Measurements from ENCODE around the gene CDH9.
"Not testable (repeated sequence)": the region's sequence is repeated elsewhere in the genome, so short reads cannot be mapped to it uniquely, and the experiment has no call there.

CDH9 gene

DNA sequence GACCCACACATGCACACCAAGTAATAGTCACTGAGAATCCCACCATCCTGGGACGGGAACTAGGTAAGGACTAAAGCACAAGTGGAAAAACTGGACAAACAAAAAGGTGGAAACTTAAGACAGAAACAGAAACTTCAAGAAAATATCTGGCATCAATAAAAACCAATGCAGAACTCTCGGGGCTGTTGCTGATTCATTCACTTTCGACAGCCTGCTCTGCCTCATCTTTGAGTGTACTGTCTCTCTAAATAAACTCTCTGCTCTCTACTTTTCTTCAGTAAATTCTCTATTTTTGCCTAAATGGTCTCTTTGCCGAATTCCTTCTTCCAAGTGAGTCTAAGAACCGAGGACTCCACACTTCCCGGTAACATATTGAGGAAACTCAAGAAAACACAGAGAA lies 116.9 kb downstream of the CDH9 start:
- DNase-seq (ENCODE audit: low read depth in 1 of 2, low spot score in 1 of 2): no peak
- no peak for TF ChIP-seq JUND (IDR thresholded peaks at IDR 0.05; ENCODE audit: low read depth)
- in situ Hi-C loops (cut with HindIII; ENCODE audit: low pct_unique_long_range_greater_than_20kb, low sequenced_read_pairs): no loop called here

DNA sequence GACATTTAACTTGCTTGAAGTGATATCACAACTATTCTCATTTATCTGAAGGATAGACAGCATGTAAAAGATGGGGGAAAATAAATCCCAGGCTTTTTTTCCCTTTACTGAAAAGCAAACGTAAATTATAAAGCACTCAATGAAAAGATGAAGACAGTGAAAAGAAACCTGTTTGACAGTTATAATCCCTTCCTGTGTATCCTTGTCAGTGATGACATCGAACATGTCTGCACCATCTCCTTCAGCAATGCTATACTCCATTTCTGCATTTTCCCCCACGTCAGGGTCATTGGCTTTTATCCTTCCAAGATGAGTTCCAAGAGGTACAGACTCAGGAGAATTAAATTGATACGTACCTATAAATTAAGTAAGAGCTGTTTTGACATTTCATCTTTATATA lies 134.9 kb downstream of the CDH9 start:
- in situ Hi-C loops (cut with HindIII; ENCODE audit: low pct_unique_long_range_greater_than_20kb, low sequenced_read_pairs): no loop called here
- DNase-seq (ENCODE audit: low read depth in 1 of 2, low spot score in 1 of 2): no peak
- TF ChIP-seq JUND (IDR thresholded peaks at IDR 0.05; ENCODE audit: low read depth): no peak

DNA sequence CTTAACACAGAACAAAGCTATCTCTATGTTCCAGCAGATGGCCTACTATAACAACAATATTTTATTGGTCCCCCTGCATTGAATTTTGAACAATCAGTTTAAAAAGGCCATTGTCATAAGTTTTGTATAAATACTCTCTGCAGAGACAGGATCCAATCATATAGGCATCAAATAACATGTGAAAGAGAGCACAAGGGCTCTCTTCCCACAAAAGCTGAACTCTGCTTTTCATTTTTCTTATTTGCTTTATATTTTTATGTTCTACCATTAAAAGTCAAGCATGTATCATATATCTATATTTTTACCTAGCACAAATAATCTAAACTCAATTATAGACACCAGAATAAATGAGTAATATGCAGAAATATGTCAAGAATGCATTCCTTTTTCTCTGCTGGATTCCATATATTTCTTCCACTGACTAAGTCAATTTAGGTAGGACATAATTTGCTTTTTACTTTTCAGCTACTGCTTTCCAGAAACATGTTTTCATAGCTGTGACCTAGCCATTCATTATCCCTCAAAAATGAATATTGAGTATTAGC lies 143.6 kb downstream of the CDH9 start:
- in situ Hi-C loops (cut with HindIII; ENCODE audit: low pct_unique_long_range_greater_than_20kb, low sequenced_read_pairs): no loop called here
- no peak for TF ChIP-seq JUND (IDR thresholded peaks at IDR 0.05; ENCODE audit: low read depth)
- DNase-seq (ENCODE audit: low read depth in 1 of 2, low spot score in 1 of 2): no peak

DNA sequence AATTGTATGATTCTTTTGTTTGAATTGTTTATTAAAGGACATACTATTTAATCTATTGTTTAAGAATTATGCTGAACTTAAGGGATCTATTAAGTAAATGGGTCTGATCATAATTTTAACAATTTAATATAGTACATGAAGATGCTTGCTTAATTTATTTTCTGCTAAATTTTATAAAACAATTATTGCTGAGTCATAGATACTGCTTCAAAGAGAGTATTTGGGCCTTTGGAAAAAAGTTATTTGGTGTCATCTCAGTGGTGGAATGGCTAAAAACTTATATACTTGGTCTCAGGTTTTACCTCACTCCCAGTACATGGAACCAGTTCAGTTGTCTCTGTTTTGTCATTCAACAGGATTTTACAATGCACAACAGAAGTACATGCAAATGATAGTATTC lies 145.3 kb downstream of the CDH9 start:
- in situ Hi-C loops (cut with HindIII; ENCODE audit: low pct_unique_long_range_greater_than_20kb, low sequenced_read_pairs): no loop called here
- DNase-seq (ENCODE audit: low read depth in 1 of 2, low spot score in 1 of 2): no peak

DNA sequence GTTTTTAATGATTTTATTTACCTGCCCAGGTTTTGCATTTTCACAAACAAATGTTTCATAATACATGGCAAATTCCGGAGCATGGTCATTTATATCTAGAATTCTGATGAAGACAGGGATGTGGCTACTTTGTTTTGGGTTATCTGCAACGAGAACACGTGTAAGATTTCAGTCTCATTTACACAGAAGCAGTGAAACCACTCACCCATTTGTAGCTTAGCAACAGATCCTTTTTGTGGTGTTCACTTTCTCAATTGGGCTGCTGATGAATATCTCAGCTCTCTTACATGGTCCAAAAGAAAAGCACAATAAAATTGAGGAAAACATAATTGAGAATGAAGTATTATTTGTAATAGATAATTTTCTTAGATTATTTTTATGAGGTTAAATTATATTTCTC lies 148.6 kb downstream of the CDH9 start:
- in situ Hi-C loops (cut with HindIII; ENCODE audit: low pct_unique_long_range_greater_than_20kb, low sequenced_read_pairs): no loop called here
- no peak for TF ChIP-seq JUND (IDR thresholded peaks at IDR 0.05; ENCODE audit: low read depth)
- no peak for DNase-seq (ENCODE audit: low read depth in 1 of 2, low spot score in 1 of 2)

More for the DNA sequence above, 145.3 kb downstream of the CDH9 start:
- no peak for TF ChIP-seq JUND (IDR thresholded peaks at IDR 0.05; ENCODE audit: low read depth)

DNA sequence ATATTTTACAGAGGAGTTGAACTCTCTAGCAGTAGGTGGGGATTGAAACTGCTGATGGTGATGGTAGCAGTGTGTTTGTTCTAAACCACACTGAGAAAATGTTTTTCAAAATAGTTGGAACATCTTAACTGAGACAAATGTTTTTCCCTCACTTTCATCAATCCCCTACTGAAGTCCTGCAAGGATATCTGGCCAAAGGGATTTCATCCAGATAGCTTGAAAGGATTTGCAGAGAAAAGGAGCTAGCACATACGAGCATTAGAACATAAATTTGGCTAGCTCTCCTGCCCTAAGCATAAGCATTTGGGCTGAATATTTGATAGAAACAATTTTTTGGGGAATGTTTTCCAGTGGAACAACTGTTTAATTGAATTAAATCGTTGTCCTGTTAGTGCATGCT lies 153.9 kb downstream of the CDH9 start:
- DNase-seq (ENCODE audit: low read depth in 1 of 2, low spot score in 1 of 2): no peak
- TF ChIP-seq JUND (IDR thresholded peaks at IDR 0.05; ENCODE audit: low read depth): no peak
- in situ Hi-C loops (cut with HindIII; ENCODE audit: low pct_unique_long_range_greater_than_20kb, low sequenced_read_pairs): no loop called here

DNA sequence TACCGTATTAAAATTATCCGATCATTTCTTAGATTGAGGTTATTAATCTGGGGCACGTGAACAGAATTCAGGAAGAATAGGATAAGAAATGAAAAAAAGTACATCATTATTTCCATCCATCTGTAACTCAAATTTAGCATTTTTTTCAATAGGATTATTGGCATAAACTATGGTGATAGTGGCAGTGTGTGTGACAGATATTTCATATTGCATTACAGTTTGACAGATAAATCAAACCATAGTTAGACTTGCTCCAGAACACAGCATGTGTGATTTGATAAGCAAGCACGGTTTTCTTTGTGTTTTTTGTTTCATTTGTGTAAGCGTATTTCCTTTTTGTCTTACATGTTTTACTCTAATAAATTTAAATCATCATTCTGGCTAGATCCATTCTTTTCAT lies 155.0 kb downstream of the CDH9 start:
- TF ChIP-seq JUND (IDR thresholded peaks at IDR 0.05; ENCODE audit: low read depth): no peak
- in situ Hi-C loops (cut with HindIII; ENCODE audit: low pct_unique_long_range_greater_than_20kb, low sequenced_read_pairs): no loop called here
- DNase-seq (ENCODE audit: low read depth in 1 of 2, low spot score in 1 of 2): no peak

DNA sequence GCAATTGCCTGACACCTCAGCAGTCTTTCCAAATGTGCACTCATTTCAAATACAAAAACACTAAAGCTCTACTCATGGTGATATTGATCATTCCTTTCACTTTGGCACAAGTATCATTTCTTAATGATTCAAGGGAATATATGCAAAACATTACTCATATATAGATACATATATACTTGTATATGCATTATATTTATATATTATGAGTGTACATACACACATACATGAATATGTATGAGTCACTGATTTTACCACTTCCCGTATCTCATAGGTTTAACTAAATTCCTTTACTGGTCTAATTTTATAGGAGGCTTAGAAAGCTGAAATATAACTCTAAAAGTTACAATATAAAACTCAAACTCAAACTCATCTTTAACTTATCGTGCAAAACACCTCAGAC lies 156.5 kb downstream of the CDH9 start:
- TF ChIP-seq JUND (IDR thresholded peaks at IDR 0.05; ENCODE audit: low read depth): no peak
- no peak for DNase-seq (ENCODE audit: low read depth in 1 of 2, low spot score in 1 of 2)

DNA sequence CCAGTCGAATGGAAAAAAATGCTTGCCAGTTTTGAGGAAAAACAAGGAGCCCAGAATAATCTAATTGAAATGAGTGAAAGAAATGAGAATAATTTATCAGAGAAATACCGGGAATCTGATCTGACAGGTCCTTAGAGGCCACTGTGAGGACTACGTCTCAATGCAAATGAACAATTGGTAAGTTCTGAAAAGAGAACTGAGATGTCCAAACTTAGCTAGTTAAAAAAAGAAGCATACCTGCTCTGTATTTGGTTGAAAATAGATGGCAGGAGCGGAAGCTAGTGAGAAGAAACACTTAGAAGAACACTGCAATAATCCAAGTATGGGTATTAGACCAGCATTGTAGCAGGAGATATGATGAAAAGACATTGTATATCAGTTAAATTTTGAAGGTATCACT lies 161.2 kb downstream of the CDH9 start:
- no peak for DNase-seq (ENCODE audit: low read depth in 1 of 2, low spot score in 1 of 2)
- TF ChIP-seq JUND (IDR thresholded peaks at IDR 0.05; ENCODE audit: low read depth): no peak
- in situ Hi-C loops (cut with HindIII; ENCODE audit: low pct_unique_long_range_greater_than_20kb, low sequenced_read_pairs): no loop called here

More for the DNA sequence above, 156.5 kb downstream of the CDH9 start:
- in situ Hi-C loops (cut with HindIII; ENCODE audit: low pct_unique_long_range_greater_than_20kb, low sequenced_read_pairs): no loop called here

DNA sequence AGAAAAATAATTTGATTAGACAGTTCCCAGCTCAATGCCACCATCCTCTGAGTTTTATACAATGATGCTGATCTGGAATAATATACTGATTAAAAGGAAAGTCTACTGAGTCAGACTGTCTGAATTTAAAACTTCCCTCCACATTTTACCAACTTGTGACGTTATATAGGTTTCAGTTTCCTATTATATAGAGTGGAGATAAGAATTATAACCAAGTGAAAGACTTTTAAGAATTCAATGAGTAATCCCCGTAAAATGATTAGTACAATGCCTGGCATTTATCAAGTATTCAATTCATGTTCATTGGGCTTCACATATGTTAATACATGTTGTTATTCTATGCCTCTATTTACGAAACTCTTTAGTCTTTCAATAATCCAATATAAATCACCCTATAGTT lies 166.0 kb downstream of the CDH9 start:
- TF ChIP-seq JUND (IDR thresholded peaks at IDR 0.05; ENCODE audit: low read depth): no peak
- in situ Hi-C loops (cut with HindIII; ENCODE audit: low pct_unique_long_range_greater_than_20kb, low sequenced_read_pairs): no loop called here
- no peak for DNase-seq (ENCODE audit: low read depth in 1 of 2, low spot score in 1 of 2)

DNA sequence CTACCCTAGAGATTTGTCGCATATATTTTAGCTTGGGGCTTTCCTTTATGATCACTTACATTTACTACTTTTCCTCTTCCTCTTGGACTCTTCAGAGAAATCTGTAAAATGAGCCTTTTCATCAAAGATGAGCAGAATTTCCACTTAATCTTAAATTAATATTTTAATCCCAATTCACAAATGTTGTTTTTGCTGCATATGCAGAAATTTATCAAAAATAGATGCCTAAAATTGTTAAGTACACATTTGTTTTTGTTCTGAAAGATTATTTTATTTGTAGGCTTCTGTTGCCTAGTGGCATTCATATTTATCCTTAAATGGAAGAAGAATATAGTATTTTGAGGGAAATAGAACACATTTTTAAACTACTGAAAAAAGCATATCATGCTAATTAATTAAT lies 168.6 kb downstream of the CDH9 start:
- no peak for DNase-seq (ENCODE audit: low read depth in 1 of 2, low spot score in 1 of 2)
- TF ChIP-seq JUND (IDR thresholded peaks at IDR 0.05; ENCODE audit: low read depth): no peak
- in situ Hi-C loops (cut with HindIII; ENCODE audit: low pct_unique_long_range_greater_than_20kb, low sequenced_read_pairs): no loop called here

DNA sequence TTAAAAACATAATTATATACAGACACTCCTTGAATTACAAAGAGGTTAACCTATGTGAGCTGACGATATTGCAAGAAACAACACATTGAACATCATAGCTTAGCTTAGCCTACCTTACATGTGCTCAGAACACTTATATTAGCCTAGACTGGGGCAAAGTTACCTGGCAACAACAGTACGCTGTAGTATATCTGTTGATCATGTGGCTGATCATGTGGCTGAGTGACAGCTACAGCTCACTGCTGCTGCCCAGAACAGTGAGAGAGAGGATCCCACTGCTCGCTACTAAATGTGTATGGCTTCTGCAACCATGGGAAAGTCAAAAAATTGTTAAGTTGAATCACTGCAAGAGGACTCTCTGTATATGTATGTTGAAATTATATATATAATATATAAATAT lies 169.9 kb downstream of the CDH9 start:
- DNase-seq (ENCODE audit: low read depth in 1 of 2, low spot score in 1 of 2): no peak
- in situ Hi-C loops (cut with HindIII; ENCODE audit: low pct_unique_long_range_greater_than_20kb, low sequenced_read_pairs): no loop called here

DNA sequence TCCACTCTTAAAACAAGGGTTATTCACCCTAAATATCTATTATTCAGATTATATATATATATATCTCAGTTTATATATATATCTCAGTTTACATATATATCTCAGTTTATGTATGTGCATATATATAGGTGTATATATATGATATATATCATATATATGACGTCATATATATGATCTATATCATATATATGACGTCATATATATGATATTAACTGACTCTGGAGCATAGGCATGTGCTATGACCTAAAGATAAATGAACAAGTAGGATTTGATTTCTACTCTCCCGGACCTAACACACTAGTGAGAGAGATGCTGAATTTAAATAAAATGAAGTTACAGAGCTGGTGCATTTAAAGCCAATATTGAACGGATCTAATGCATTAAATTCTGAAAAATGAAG lies 174.3 kb downstream of the CDH9 start:
- no peak for TF ChIP-seq JUND (IDR thresholded peaks at IDR 0.05; ENCODE audit: low read depth)
- in situ Hi-C loops (cut with HindIII; ENCODE audit: low pct_unique_long_range_greater_than_20kb, low sequenced_read_pairs): no loop called here
- DNase-seq (ENCODE audit: low read depth in 1 of 2, low spot score in 1 of 2): no peak

More for the DNA sequence above, 169.9 kb downstream of the CDH9 start:
- TF ChIP-seq JUND (IDR thresholded peaks at IDR 0.05; ENCODE audit: low read depth): no peak

DNA sequence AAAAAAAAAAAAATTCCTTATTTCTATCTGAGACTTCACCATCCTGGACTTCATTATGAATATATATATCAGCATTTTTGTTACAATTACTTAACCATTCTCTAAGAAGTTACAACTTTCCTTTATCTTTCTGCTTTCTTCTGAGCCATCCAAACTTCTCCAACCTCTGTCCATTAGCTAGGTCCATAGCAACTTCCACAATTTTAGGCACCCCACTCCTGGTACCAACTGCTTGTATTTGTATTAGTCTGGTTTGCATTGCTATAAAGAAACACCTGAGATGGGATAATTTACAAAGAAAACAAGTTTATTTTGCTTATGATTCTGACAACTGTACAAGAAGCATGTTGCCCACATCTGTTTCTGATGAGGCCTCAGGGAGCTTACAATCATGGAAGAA lies 182.1 kb downstream of the CDH9 start:
- no peak for TF ChIP-seq JUND (IDR thresholded peaks at IDR 0.05; ENCODE audit: low read depth)
- in situ Hi-C loops (cut with HindIII; ENCODE audit: low pct_unique_long_range_greater_than_20kb, low sequenced_read_pairs): no loop called here
- no peak for DNase-seq (ENCODE audit: low read depth in 1 of 2, low spot score in 1 of 2)

DNA sequence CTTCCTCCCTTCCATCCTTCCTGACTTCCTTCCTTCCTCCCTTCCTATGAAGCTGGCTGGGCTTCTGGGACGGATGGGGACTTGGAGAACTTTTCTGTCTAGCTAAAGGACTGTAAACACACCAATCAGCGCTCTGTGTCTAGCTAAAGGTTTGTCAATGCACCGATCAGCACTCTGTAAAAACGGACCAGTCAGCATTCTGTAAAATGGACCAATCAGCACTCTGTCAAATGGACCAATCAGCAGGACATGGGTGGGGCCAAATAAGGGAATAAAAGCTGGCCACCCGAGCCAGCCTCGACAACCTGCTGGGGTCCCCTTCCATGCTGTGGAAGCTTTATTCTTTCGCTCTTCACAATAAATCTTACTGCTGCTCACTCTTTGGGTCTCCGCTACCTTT lies 185.9 kb downstream of the CDH9 start:
- in situ Hi-C loops (cut with HindIII; ENCODE audit: low pct_unique_long_range_greater_than_20kb, low sequenced_read_pairs); DNase-seq (ENCODE audit: low read depth in 1 of 2, low spot score in 1 of 2): not testable (repeated sequence)
